ENCODE results near the gene ADAMTS6.
A peak's percentile ranks its signal among the peaks of the same experiment; 100 is the strongest.

The ADAMTS6 gene

DNA sequence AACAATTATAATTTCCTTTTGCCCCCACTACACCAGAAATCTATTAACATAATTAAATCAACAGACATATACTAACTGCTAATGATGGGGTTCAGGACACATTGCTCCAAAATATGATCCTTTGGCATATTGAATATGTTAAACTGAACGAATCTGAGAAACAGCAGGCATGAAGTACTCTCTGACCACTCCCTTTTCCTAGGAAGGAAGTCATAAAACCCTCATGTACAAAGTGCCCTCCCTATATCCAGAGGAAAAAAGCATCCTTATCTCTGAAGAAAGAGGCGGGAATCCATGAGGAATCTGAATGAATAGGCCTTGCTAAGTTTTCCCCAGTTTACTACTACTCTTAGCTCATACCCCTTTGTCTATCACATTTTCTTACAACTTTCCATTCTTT lies 67.9 kb downstream of the ADAMTS6 start:
- no peak overlapping the region for H3K4me3 ChIP-seq (ENCODE audit: low read depth, low read length)
- DNase-seq (ENCODE audit: low read depth) = no peak
- TF ChIP-seq CTCF (conservative IDR thresholded peaks at IDR 0.05; ENCODE audit: low read depth, low read length) = no peak

GRCh38 chr5:65412842-65413241 lies 68.9 kb downstream of the ADAMTS6 start:
- TF ChIP-seq CTCF (conservative IDR thresholded peaks at IDR 0.05; ENCODE audit: low read depth, low read length) = no peak
- DNase-seq (ENCODE audit: low read depth) = no peak

GRCh38 chr5:65411356-65411755 lies 70.4 kb downstream of the ADAMTS6 start:
- H3K4me3 ChIP-seq (ENCODE audit: low read depth, low read length) = no peak overlapping the region
- no peak for DNase-seq (ENCODE audit: low read depth)
- TF ChIP-seq CTCF (conservative IDR thresholded peaks at IDR 0.05; ENCODE audit: low read depth, low read length) = no peak

More at GRCh38 chr5:65412842-65413241, 68.9 kb downstream of the ADAMTS6 start:
- no peak overlapping the region for H3K4me3 ChIP-seq (ENCODE audit: low read depth, low read length)

DNA sequence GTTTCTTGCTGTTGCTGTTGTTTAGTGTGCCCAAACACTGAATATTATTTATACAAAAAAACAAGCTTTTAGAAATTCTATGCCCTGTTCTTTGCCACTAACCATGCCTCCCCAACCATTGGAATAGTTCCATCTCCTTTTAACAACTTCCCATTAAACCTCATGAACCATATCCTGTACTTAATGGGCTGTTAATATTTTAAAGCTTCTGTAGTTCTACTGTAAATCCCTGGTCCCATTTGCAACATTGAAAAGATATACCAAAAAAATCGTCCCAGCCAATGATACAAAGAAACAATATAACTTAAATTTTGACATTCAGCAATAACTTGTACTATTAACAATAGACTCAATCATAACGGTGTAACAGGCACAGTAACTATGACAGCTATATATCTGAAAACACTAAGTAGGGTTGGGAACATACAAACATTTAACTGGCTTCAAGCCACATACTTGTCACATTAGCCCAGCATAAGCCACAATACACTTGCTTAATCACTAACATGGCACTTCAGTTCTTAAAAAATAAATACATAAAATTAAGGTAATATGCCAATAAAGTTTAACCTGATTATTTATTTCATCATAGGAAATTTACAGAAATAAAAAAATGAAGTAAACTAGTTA lies 86.1 kb downstream of the ADAMTS6 start:
- H3K4me3 ChIP-seq (ENCODE audit: low read depth, low read length) = no peak overlapping the region
- DNase-seq (ENCODE audit: low read depth) = peak; percentile 53
- no peak for TF ChIP-seq CTCF (conservative IDR thresholded peaks at IDR 0.05; ENCODE audit: low read depth, low read length)

- DNase-seq (ENCODE audit: low read depth) = peak; percentile 95
- no peak for TF ChIP-seq CTCF (conservative IDR thresholded peaks at IDR 0.05; ENCODE audit: low read depth, low read length)
- no peak overlapping the region for H3K4me3 ChIP-seq (ENCODE audit: low read depth, low read length)
These were observed 87.6 kb downstream of the ADAMTS6 start for GRCh38 chr5:65394087-65394486.

DNA sequence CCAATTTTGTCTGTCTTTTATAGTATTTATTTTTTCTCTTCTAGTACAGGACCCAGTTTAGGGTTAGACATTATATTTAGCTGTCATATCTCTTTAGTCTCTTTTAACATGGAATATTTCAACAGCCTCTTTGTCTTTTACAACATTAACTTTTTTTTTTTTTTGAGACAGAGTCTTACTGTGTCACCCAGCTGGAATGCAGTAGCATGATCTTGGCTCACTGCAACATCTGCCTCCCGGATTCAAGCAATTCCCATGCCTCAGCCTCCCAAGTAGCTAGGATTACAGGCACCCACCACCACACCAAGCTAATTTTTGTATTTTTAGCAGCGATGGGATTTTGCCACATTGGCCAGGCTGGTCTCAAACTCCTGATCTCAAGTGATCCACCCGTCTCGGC lies 90.1 kb downstream of the ADAMTS6 start:
- no peak overlapping the region for H3K4me3 ChIP-seq (ENCODE audit: low read depth, low read length)
- no peak for TF ChIP-seq CTCF (conservative IDR thresholded peaks at IDR 0.05; ENCODE audit: low read depth, low read length)
- DNase-seq (ENCODE audit: low read depth) = peak; percentile 45

GRCh38 chr5:65390208-65390607 lies 91.5 kb downstream of the ADAMTS6 start:
- no peak for TF ChIP-seq CTCF (conservative IDR thresholded peaks at IDR 0.05; ENCODE audit: low read depth, low read length)
- DNase-seq (ENCODE audit: low read depth) = peak; percentile 19
- H3K4me3 ChIP-seq (ENCODE audit: low read depth, low read length) = no peak overlapping the region

Measured in choroid plexus epithelial cell (primary cell).